ENCODE results near the gene CFI. TPM values are rescaled to one million over a fixed set of nuclear protein-coding genes. Genes with fewer than 3 reads are reported as not detected.

Gene CFI
- total RNA-seq, 2 donors from 2014 or later, result 1.6 to 6.8 TPM

DNA sequence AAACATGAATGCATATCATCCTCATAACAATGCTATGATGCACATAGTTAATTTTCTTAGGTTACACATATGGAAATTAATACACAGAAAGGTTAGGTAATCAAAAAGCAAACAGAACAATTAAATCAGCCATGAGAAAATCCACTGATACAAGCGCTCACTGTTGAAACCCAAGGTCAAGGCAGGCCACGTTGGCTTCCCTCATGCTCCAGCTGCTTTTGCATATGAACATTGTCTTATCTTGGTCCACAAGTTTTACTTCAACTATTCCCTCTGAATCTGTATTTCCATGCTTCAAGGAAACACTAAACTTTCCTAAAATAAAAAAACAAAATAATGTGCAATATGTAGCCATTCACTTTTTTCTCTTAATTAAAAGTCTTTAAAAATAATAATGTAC, 37.4 kb downstream of the CFI start:
- no peak for DNase-seq
- H3K9me3 ChIP-seq, result no peaks in the 10 kb centered on the region
- TF ChIP-seq, protein P1, sequence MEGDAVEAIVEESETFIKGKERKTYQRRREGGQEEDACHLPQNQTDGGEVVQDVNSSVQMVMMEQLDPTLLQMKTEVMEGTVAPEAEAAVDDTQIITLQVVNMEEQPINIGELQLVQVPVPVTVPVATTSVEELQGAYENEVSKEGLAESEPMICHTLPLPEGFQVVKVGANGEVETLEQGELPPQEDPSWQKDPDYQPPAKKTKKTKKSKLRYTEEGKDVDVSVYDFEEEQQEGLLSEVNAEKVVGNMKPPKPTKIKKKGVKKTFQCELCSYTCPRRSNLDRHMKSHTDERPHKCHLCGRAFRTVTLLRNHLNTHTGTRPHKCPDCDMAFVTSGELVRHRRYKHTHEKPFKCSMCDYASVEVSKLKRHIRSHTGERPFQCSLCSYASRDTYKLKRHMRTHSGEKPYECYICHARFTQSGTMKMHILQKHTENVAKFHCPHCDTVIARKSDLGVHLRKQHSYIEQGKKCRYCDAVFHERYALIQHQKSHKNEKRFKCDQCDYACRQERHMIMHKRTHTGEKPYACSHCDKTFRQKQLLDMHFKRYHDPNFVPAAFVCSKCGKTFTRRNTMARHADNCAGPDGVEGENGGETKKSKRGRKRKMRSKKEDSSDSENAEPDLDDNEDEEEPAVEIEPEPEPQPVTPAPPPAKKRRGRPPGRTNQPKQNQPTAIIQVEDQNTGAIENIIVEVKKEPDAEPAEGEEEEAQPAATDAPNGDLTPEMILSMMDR (IDR thresholded peaks at IDR 0.05), result no peak
- H3K36me3 ChIP-seq, result no peaks in the 10 kb centered on the region
- no peak overlapping the region for H3K27ac ChIP-seq
- H3K4me1 ChIP-seq, result no peaks in the 10 kb centered on the region
- intact Hi-C loops (cut with DNase I), result no loop called here
- no peak overlapping the region for H3K4me3 ChIP-seq
- H3K9ac ChIP-seq (ENCODE audit: low read depth in 2 of 2, low read length in 2 of 2), result no peak overlapping the region
- H3K27me3 ChIP-seq, result no peaks in the 10 kb centered on the region

GRCh38 chr4:109760682-109761081, 41.1 kb downstream of the CFI start:
- TF ChIP-seq, protein P1 (IDR thresholded peaks at IDR 0.05), result no peak
- no peak for DNase-seq
- H3K27me3 ChIP-seq, result no peaks in the 10 kb centered on the region
- H3K4me3 ChIP-seq, result no peak overlapping the region
- intact Hi-C loops (cut with DNase I), result no loop called here
- H3K4me1 ChIP-seq, result no peaks in the 10 kb centered on the region
- no peak overlapping the region for H3K27ac ChIP-seq
- H3K9ac ChIP-seq (ENCODE audit: low read depth in 2 of 2, low read length in 2 of 2), result no peak overlapping the region
- no peaks in the 10 kb centered on the region for H3K36me3 ChIP-seq
- no peaks in the 10 kb centered on the region for H3K9me3 ChIP-seq

DNA sequence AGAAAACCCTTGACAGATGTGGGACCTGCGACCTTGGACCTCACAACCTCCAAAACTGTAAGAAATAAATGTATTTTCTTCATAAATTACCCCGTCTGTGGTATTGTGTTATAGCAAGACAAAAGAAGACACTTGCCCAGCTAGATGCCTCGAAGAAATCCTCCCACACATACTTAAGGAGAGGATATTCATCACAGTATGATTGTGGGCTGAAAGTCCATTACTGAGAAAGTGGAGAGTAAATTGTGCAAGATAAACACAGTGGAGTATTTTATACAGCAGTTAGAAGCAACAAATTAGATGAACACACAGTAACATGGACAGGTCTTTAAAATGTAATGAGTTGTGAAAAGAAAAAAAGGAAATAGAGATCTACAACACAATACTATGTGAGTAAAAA, 46.1 kb downstream of the CFI start:
- no peak for DNase-seq
- TF ChIP-seq, protein P1 (IDR thresholded peaks at IDR 0.05), result no peak
- no peaks in the 10 kb centered on the region for H3K4me1 ChIP-seq
- no peaks in the 10 kb centered on the region for H3K9me3 ChIP-seq
- intact Hi-C loops (cut with DNase I), result no loop called here
- no peak overlapping the region for H3K27ac ChIP-seq
- no peaks in the 10 kb centered on the region for H3K27me3 ChIP-seq
- H3K36me3 ChIP-seq, result no peaks in the 10 kb centered on the region
- no peak overlapping the region for H3K9ac ChIP-seq (ENCODE audit: low read depth in 2 of 2, low read length in 2 of 2)
- no peak overlapping the region for H3K4me3 ChIP-seq

DNA sequence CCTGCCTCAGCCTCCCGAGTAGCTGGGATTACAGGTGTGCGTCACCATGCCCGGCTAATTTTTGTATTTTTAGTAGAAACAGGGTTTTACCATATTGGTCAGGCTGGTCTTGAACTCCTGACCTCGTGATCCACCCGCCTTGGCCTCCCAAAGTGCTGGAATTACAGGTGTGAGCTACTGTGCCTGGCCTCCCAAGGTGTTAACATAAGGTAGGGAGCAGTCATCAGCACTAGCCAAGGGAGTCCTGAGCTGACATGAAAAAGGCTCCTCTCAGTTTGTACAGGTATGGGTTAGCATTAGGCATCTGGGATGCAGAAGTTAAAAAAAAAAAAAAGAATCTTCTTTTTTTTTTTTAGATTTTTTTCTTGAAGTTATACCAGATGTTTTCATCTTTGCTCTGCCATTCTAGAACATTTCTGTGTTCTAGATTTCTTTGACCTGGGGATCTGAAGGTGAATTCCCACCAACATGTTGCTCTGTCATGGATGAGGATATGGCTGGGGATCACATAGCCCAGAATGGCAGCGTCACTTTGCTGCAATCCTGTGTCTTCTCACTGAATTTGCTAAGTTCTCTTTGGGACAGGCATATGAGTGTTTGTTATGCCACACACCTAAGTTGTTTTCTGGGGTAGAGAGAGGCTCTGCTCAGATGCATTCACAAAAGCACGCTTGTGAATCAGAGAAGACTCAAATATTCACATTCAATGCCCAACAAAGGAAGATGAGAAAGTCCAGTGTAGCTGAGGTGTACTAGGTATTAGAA, 47.5 kb downstream of the CFI start:
- intact Hi-C loops (cut with DNase I), result no loop called here
- H3K36me3 ChIP-seq, result no peaks in the 10 kb centered on the region
- no peak overlapping the region for H3K27ac ChIP-seq
- H3K9me3 ChIP-seq, result no peaks in the 10 kb centered on the region
- TF ChIP-seq, protein P1 (IDR thresholded peaks at IDR 0.05), result no peak
- no peaks in the 10 kb centered on the region for H3K27me3 ChIP-seq
- no peak for DNase-seq
- H3K4me1 ChIP-seq, result no peaks in the 10 kb centered on the region
- no peak overlapping the region for H3K9ac ChIP-seq (ENCODE audit: low read depth in 2 of 2, low read length in 2 of 2)
- H3K4me3 ChIP-seq, result no peak overlapping the region

GRCh38 chr4:109752525-109752924, 49.3 kb downstream of the CFI start:
- H3K27ac ChIP-seq, result no peak overlapping the region
- DNase-seq, result no peak
- TF ChIP-seq, protein P1 (IDR thresholded peaks at IDR 0.05), result no peak

More at GRCh38 chr4:109752525-109752924, 49.3 kb downstream of the CFI start:
- H3K4me3 ChIP-seq, result no peak overlapping the region
- no peaks in the 10 kb centered on the region for H3K4me1 ChIP-seq
- no peaks in the 10 kb centered on the region for H3K36me3 ChIP-seq
- H3K27me3 ChIP-seq, result no peaks in the 10 kb centered on the region
- intact Hi-C loops (cut with DNase I), result no loop called here
- H3K9ac ChIP-seq (ENCODE audit: low read depth in 2 of 2, low read length in 2 of 2), result no peak overlapping the region
- no peaks in the 10 kb centered on the region for H3K9me3 ChIP-seq

Data from colonic mucosa (tissue), 4 donors.